Activated CD8-positive, alpha-beta memory T cell treated with anti-CD3 and anti-CD28 coated beads, Interleukin-2, amount 50 U/mL, for 1 hour (primary cell): ENCODE measurements around the gene REXO1.
"Not testable (repeated sequence)": the region's sequence is repeated elsewhere in the genome, so short reads cannot be mapped to it uniquely, and the experiment has no call there.

Experiments used
- DNase-seq: peaks from one replicate; pipeline ENCODE4 v3.0.0-alpha.2; 2020; ENCODE audit errors: extremely low read depth

REXO1 gene

GRCh38 chr19:1875646-1876495 is 27.6 kb upstream of the REXO1 start:
- DNase-seq: peak; percentile 55

- not testable (repeated sequence) for DNase-seq
These were observed 27.0 kb upstream of the REXO1 start for GRCh38 chr19:1875265-1875645.

GRCh38 chr19:1874554-1875185 is 26.4 kb upstream of the REXO1 start:
- no peak for DNase-seq

GRCh38 chr19:1873524-1874473 is 25.5 kb upstream of the REXO1 start:
- no peak for DNase-seq

- no peak for DNase-seq
These were observed 24.7 kb upstream of the REXO1 start for GRCh38 chr19:1872807-1873523.

- no peak for DNase-seq
These were observed 23.3 kb upstream of the REXO1 start for GRCh38 chr19:1871630-1872029.

- DNase-seq: no peak
These were observed 22.9 kb upstream of the REXO1 start for GRCh38 chr19:1871140-1871597.

- DNase-seq: no peak
These were observed 20.7 kb upstream of the REXO1 start for GRCh38 chr19:1868971-1869370.

GRCh38 chr19:1867349-1867724 is 19.1 kb upstream of the REXO1 start:
- DNase-seq: no peak

- no peak for DNase-seq
These were observed 18.5 kb upstream of the REXO1 start for GRCh38 chr19:1866693-1867348.

- no peak for DNase-seq
These were observed 17.1 kb upstream of the REXO1 start for GRCh38 chr19:1865172-1866010.

- DNase-seq: no peak
These were observed 16.3 kb upstream of the REXO1 start for GRCh38 chr19:1864480-1865171.

- DNase-seq: peak; percentile 81
These were observed 15.6 kb upstream of the REXO1 start for GRCh38 chr19:1863638-1864479.

- no peak for DNase-seq
These were observed 15.0 kb upstream of the REXO1 start, which contains the start of gene KLF16 for GRCh38 chr19:1863328-1863637. KLF16 (minus strand) TSS chr19:1863579; CDS start chr19:1863497, 82 bp downstream.

- no peak for DNase-seq
These were observed 14.4 kb upstream of the REXO1 start for GRCh38 chr19:1862424-1863327.

- no peak for DNase-seq
These were observed 13.8 kb upstream of the REXO1 start for GRCh38 chr19:1862068-1862423.

- DNase-seq: no peak
These were observed 13.3 kb upstream of the REXO1 start for GRCh38 chr19:1861599-1862031.
